Glutamatergic neuron (in vitro differentiated cells): ENCODE data around the gene PRKCH. TPM values are rescaled to one million over a fixed set of nuclear protein-coding genes. Genes with fewer than 3 reads are reported as not detected.

Experiments used
- DNase-seq: peaks from one replicate; pipeline ENCODE4 v3.0.0; 2022
- H3K27ac Mint-ChIP-seq: one replicate; pipeline ENCODE4 v1.8.0; 2020; ENCODE audit warnings: mild to moderate bottlenecking, mixed read lengths, inconsistent platforms; ENCODE audit not compliant: unreplicated experiment
- H3K27me3 Mint-ChIP-seq: one replicate; pipeline ENCODE4 v1.8.0; 2020; ENCODE audit warnings: mild to moderate bottlenecking, moderate library complexity, mixed read lengths, inconsistent platforms; ENCODE audit not compliant: unreplicated experiment
- H3K36me3 Mint-ChIP-seq: one replicate; pipeline ENCODE4 v1.8.0; 2020; ENCODE audit warnings: mild to moderate bottlenecking, mixed read lengths, inconsistent platforms; ENCODE audit not compliant: unreplicated experiment
- H3K4me1 Mint-ChIP-seq: one replicate; pipeline ENCODE4 v1.8.0; 2020; ENCODE audit warnings: mild to moderate bottlenecking, low read depth, mixed read lengths, inconsistent platforms; ENCODE audit not compliant: unreplicated experiment
- H3K4me3 Mint-ChIP-seq: one replicate; pipeline ENCODE4 v1.8.0; 2020; ENCODE audit warnings: mild to moderate bottlenecking, mixed read lengths, inconsistent platforms; ENCODE audit not compliant: unreplicated experiment
- H3K9me3 Mint-ChIP-seq: one replicate; pipeline ENCODE4 v1.8.0; 2020; ENCODE audit warnings: mild to moderate bottlenecking, moderate library complexity, mixed read lengths, inconsistent platforms; ENCODE audit not compliant: unreplicated experiment
- CTCF ChIP-seq: fragments of 200-600 bp; sonication (generic); IDR thresholded peaks from one replicate; pipeline ENCODE4 v1.5.0; 2021; ENCODE audit not compliant: partially characterized antibody, unreplicated experiment
- total RNA-seq: library from RNA; stranded (reverse); fragmentation: NEBNext Ultra II Directional; extraction: Animal tissue kit (Norgen Biotek cat#: 25700); gene quantifications from one replicate; pipeline ENCODE4 v1.2.1, GENCODE V29; 2021; ENCODE audit not compliant: unreplicated experiment

Gene PRKCH
- total RNA-seq, 1 donor from 2014 or later = 0.54 TPM

- no peak for TF ChIP-seq CTCF
- H3K4me1 Mint-ChIP-seq = peaks cover 21% of the 10 kb centered on the region
- H3K9me3 Mint-ChIP-seq = no peaks in the 10 kb centered on the region
- peak overlapping the region; percentile 62 for H3K4me3 Mint-ChIP-seq
- peaks cover 2% of the 10 kb centered on the region for H3K27me3 Mint-ChIP-seq
- peak; percentile 38 for DNase-seq
- no peaks in the 10 kb centered on the region for H3K36me3 Mint-ChIP-seq
- H3K27ac Mint-ChIP-seq = peak overlapping the region; percentile 62
Observed at GRCh38 chr14:61470261-61470960, 149.0 kb downstream of the PRKCH start.

GRCh38 chr14:61470961-61471293, 149.5 kb downstream of the PRKCH start:
- no peak overlapping the region for H3K27ac Mint-ChIP-seq
- no peak for TF ChIP-seq CTCF
- H3K4me1 Mint-ChIP-seq = peaks cover 21% of the 10 kb centered on the region
- H3K36me3 Mint-ChIP-seq = no peaks in the 10 kb centered on the region
- H3K9me3 Mint-ChIP-seq = no peaks in the 10 kb centered on the region
- peak overlapping the region; percentile 62 for H3K4me3 Mint-ChIP-seq
- H3K27me3 Mint-ChIP-seq = peaks cover 2% of the 10 kb centered on the region
- no peak for DNase-seq

GRCh38 chr14:61471297-61472005, 150.1 kb downstream of the PRKCH start:
- Mint-ChIP-seq H3K4me3 (no peak overlapping the region), H3K36me3 (no peaks in the 10 kb centered on the region), H3K4me1 (peaks cover 21% of the 10 kb centered on the region), H3K27me3 (peaks cover 2% of the 10 kb centered on the region), H3K27ac (no peak overlapping the region), H3K9me3 (no peaks in the 10 kb centered on the region)
- no peak for DNase-seq
- no peak for TF ChIP-seq CTCF

- Mint-ChIP-seq H3K9me3 (no peaks in the 10 kb centered on the region), H3K27me3 (no peaks in the 10 kb centered on the region), H3K27ac (no peak overlapping the region), H3K4me1 (peaks cover 21% of the 10 kb centered on the region), H3K4me3 (no peak overlapping the region), H3K36me3 (no peaks in the 10 kb centered on the region)
- DNase-seq = no peak
- TF ChIP-seq CTCF = no peak
Observed at GRCh38 chr14:61472011-61472672, 150.8 kb downstream of the PRKCH start.

GRCh38 chr14:61472801-61473376, 151.5 kb downstream of the PRKCH start:
- TF ChIP-seq CTCF = no peak
- no peaks in the 10 kb centered on the region for H3K9me3 Mint-ChIP-seq
- DNase-seq = no peak

More at GRCh38 chr14:61472801-61473376, 151.5 kb downstream of the PRKCH start:
- Mint-ChIP-seq H3K27me3 (no peaks in the 10 kb centered on the region), H3K4me1 (peaks cover 21% of the 10 kb centered on the region), H3K4me3 (no peak overlapping the region), H3K36me3 (no peaks in the 10 kb centered on the region), H3K27ac (no peak overlapping the region)
